Measurements from ENCODE around the gene NINL. TPM values are rescaled to one million over a fixed set of nuclear protein-coding genes. Genes with fewer than 3 reads are reported as not detected.

NINL gene
- total RNA-seq, 2 experiments from 2014 or later = 2.1 to 2.2 TPM

GRCh38 chr20:25499855-25500434 is 85.4 kb downstream of the NINL start:
- Mint-ChIP-seq H3K9me3 (ENCODE audit: insufficient read depth) (no peaks in the 10 kb centered on the region), H3K4me3 (no peak overlapping the region)

DNA sequence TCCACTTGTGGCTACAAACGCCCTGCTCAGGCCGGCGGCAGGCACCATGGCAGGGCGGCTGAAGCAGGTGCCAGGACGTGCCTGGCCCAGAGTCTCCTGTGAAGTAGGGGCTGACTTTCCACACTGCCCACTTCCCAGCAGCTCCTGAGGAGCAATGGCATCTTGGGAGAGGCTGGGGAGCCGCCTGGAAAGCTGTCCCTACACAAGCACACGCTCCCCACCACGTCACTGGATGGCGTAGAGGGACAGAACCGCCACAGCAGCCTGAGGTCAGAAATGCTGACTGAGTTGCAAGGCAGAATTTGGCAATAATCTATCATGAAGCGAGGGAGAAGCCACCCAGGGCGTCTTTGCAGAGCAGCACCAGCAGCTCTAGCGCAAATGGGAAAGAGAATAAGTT is 86.3 kb downstream of the NINL start:
- DNase-seq (no peak), ATAC-seq (no peak)
- ChIA-PET CTCF (no interaction called here), POLR2A (no interaction called here)
- Mint-ChIP-seq H3K36me3 (ENCODE audit: low read depth) (no peaks in the 10 kb centered on the region), H3K27ac (no peak overlapping the region), H3K4me3 (no peak overlapping the region), H3K4me1 (ENCODE audit: low read depth) (no peaks in the 10 kb centered on the region), H3K9me3 (ENCODE audit: insufficient read depth) (no peaks in the 10 kb centered on the region), H3K27me3 (ENCODE audit: low read depth) (no peaks in the 10 kb centered on the region)

More at GRCh38 chr20:25499855-25500434, 85.4 kb downstream of the NINL start:
- no peak overlapping the region for H3K27ac Mint-ChIP-seq
- H3K4me1 Mint-ChIP-seq (ENCODE audit: low read depth) = no peaks in the 10 kb centered on the region
- H3K36me3 Mint-ChIP-seq (ENCODE audit: low read depth) = no peaks in the 10 kb centered on the region
- DNase-seq (no peak), ATAC-seq (no peak)
- ChIA-PET POLR2A (no interaction called here), CTCF (no interaction called here)
- H3K27me3 Mint-ChIP-seq (ENCODE audit: low read depth) = no peaks in the 10 kb centered on the region

DNA sequence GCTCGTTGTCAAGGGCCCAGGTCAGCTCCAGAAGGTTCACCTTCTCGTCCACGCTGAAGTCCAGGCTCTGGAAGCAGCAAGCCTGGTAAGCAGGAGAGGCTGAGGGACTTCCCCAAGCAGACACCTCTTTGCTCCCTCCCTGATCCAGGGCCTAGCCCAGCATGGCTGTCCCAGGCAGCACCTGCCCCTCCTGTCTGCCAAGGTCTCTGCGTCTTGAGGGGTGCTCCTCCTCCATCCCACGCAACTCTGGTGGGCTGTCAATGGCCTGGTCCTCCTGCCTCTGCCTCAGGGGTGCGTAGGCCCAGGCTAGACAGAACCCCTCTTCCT is 87.1 kb downstream of the NINL start:
- no peak for ATAC-seq
- Mint-ChIP-seq H3K27me3 (ENCODE audit: low read depth) (no peaks in the 10 kb centered on the region), H3K4me1 (ENCODE audit: low read depth) (no peaks in the 10 kb centered on the region), H3K36me3 (ENCODE audit: low read depth) (no peaks in the 10 kb centered on the region), H3K9me3 (ENCODE audit: insufficient read depth) (no peaks in the 10 kb centered on the region), H3K4me3 (no peak overlapping the region), H3K27ac (no peak overlapping the region)
- POLR2A ChIA-PET = no interaction called here
- CTCF ChIA-PET = no interaction called here
- no peak for DNase-seq

DNA sequence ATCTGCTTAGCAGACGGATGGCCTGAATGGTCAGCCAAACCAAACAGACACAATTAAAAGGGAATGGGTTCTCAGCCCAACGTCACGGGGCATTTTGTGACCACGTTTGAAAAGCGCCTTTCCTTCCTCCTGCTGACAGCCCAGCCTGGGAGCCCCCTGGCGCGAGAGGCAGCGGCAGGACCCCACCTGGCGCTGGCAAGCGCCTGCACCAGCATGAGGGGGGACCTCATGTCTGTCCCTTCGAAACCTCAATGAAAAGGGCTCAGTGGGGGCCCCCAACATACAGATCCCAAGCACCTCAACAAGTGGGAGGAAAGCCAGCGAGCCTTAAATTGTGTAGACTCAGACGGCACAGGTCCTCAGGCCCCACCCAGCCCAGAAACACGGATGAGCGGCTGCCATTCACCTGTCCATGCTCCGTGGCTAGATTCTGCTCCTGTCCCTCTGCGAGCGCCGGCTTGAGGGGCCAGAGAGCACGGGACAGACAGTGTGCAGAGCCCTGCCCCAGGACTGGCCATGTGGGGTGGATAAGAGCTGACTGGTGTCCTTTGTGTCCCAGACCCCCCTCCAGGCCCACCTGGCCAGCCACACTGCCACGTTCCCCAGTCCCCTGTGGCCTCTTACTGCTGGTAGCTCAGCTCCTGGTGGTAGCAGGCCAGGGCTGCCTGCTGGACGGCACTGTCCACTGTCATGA is 87.6 kb downstream of the NINL start:
- Mint-ChIP-seq H3K27ac (no peak overlapping the region), H3K9me3 (ENCODE audit: insufficient read depth) (no peaks in the 10 kb centered on the region), H3K4me1 (ENCODE audit: low read depth) (no peaks in the 10 kb centered on the region), H3K36me3 (ENCODE audit: low read depth) (no peaks in the 10 kb centered on the region), H3K4me3 (no peak overlapping the region), H3K27me3 (ENCODE audit: low read depth) (no peaks in the 10 kb centered on the region)
- CTCF ChIA-PET = no interaction called here
- POLR2A ChIA-PET = no interaction called here
- ATAC-seq (no peak), DNase-seq (no peak)

GRCh38 chr20:25496968-25497401 is 88.3 kb downstream of the NINL start:
- Mint-ChIP-seq H3K27ac (no peak overlapping the region), H3K4me3 (no peak overlapping the region), H3K36me3 (ENCODE audit: low read depth) (no peaks in the 10 kb centered on the region), H3K4me1 (ENCODE audit: low read depth) (no peaks in the 10 kb centered on the region), H3K9me3 (ENCODE audit: insufficient read depth) (no peaks in the 10 kb centered on the region), H3K27me3 (ENCODE audit: low read depth) (no peaks in the 10 kb centered on the region)
- POLR2A ChIA-PET = no interaction called here
- CTCF ChIA-PET = no interaction called here
- no peak for ATAC-seq
- no peak for DNase-seq

DNA sequence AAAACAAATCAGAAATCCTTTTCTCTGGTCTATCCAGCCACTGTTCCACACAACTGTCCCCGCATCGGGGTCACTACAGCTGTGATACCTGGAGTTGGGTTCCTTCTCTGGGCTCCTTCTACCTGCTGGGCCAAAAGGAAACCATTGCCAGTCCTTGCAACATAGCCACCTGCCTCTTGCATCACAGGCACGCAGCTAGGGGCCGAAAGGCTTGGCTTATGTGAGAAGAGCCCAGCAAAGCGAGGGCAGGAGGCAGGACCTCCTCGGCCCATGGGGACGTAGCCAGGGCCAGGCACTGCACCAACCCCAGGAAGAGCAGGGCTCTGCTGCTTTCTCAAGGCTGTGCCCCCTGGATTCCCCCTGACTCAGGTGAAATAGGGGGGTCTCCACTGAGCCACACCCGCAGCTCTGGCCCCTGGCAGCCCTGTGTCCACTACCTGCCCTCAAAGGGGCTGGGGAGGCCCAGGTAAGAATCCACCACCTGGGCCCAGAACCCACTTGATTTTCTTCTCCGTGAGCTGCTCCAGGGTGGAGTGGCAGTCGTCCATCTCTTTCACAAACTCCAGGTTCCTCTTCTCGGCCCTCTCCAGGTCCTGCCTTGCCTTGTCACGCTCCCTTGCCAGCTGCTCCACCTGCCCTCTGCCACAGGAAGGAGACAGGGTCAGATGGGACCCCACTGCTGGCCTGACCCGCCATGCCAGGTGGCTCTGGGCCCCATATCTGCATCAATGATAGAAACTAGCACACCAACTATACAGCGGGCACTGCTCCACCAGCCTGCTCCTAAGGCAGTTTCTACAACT is 89.0 kb downstream of the NINL start:
- H3K4me3 Mint-ChIP-seq = no peak overlapping the region
- H3K9me3 Mint-ChIP-seq (ENCODE audit: insufficient read depth) = no peaks in the 10 kb centered on the region
- POLR2A ChIA-PET = no interaction called here
- no peaks in the 10 kb centered on the region for H3K36me3 Mint-ChIP-seq (ENCODE audit: low read depth)
- ATAC-seq = no peak
- H3K27me3 Mint-ChIP-seq (ENCODE audit: low read depth) = no peaks in the 10 kb centered on the region
- H3K27ac Mint-ChIP-seq = no peak overlapping the region
- no peak for DNase-seq
- no peaks in the 10 kb centered on the region for H3K4me1 Mint-ChIP-seq (ENCODE audit: low read depth)
- CTCF ChIA-PET = no interaction called here

GRCh38 chr20:25495189-25495824 is 90.0 kb downstream of the NINL start:
- Mint-ChIP-seq H3K36me3 (ENCODE audit: low read depth) (no peaks in the 10 kb centered on the region), H3K9me3 (ENCODE audit: insufficient read depth) (no peaks in the 10 kb centered on the region), H3K4me3 (no peak overlapping the region), H3K27ac (no peak overlapping the region), H3K27me3 (ENCODE audit: low read depth) (no peaks in the 10 kb centered on the region), H3K4me1 (ENCODE audit: low read depth) (no peaks in the 10 kb centered on the region)
- DNase-seq = no peak
- ChIA-PET CTCF (no interaction called here), POLR2A (no interaction called here)
- ATAC-seq = no peak

GRCh38 chr20:25494506-25495188 is 90.7 kb downstream of the NINL start:
- H3K4me1 Mint-ChIP-seq (ENCODE audit: low read depth) = no peaks in the 10 kb centered on the region
- ATAC-seq (no peak), DNase-seq (no peak)
- POLR2A ChIA-PET = no interaction called here
- H3K27ac Mint-ChIP-seq = no peak overlapping the region
- H3K9me3 Mint-ChIP-seq (ENCODE audit: insufficient read depth) = no peaks in the 10 kb centered on the region
- CTCF ChIA-PET = no interaction called here
- H3K4me3 Mint-ChIP-seq = no peak overlapping the region
- H3K27me3 Mint-ChIP-seq (ENCODE audit: low read depth) = no peaks in the 10 kb centered on the region
- no peaks in the 10 kb centered on the region for H3K36me3 Mint-ChIP-seq (ENCODE audit: low read depth)

DNA sequence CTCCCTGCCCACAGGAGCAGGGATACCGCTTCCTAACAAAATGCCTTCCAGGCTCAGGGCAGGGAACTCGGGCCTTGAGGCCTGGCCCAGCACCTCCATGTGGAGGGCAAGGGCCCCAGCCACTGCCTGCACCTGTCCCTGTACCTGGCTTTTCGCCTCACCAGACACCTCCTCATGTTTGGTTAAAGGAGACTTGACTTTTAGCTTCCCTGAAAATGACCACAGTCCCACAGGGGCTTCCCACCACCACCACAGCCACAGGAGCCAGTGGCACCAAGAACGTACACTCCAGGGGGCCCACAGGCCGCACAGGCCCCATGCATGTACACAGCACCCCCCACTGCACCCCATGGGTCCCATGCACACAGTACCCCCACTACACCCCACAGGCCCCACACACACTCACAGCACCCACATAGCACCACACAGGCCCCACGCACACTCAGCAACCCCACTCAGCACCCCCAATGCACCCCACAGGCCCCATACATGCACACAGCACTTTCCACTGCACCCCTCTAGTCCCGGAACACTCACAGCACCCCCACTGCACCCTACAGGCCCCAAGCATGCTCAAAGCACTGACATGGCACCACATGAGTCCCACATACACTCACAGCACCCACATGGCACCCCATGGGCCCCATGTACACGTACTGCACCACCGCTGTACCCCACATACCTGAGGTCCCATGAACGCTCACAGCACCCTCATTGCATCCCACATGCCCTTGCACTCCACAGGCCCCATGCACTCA is 91.4 kb downstream of the NINL start:
- no peak overlapping the region for H3K4me3 Mint-ChIP-seq

DNA sequence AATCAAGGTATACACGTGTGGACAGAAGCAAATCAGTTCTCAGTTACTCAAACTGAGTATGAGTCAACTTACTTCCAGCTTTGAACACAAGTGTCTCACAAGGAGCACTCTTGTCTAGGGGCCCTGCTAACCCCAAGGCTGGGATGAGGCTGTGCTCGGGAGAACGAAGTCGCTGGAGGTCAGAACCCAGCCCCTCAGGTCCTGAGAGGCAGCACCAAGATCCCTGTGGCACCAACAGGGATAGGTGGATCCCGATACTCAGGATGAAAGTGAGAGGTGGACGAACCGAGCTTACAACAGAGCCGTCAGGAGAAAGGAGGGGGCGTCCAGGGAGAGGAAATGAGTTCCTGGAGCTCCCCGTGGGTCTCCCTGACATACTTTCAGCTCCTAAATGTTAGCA is 92.2 kb downstream of the NINL start:
- DNase-seq (no peak), ATAC-seq (no peak)
- Mint-ChIP-seq H3K4me3 (no peak overlapping the region), H3K27me3 (ENCODE audit: low read depth) (no peaks in the 10 kb centered on the region), H3K27ac (no peak overlapping the region), H3K36me3 (ENCODE audit: low read depth) (no peaks in the 10 kb centered on the region), H3K4me1 (ENCODE audit: low read depth) (no peaks in the 10 kb centered on the region), H3K9me3 (ENCODE audit: insufficient read depth) (no peaks in the 10 kb centered on the region)
- ChIA-PET POLR2A (no interaction called here), CTCF (no interaction called here)

More for the DNA sequence above, 91.4 kb downstream of the NINL start:
- no peaks in the 10 kb centered on the region for H3K9me3 Mint-ChIP-seq (ENCODE audit: insufficient read depth)
- DNase-seq (no peak), ATAC-seq (no peak)
- POLR2A ChIA-PET = no interaction called here
- CTCF ChIA-PET = no interaction called here
- no peaks in the 10 kb centered on the region for H3K4me1 Mint-ChIP-seq (ENCODE audit: low read depth)
- H3K27ac Mint-ChIP-seq = no peak overlapping the region
- no peaks in the 10 kb centered on the region for H3K27me3 Mint-ChIP-seq (ENCODE audit: low read depth)
- H3K36me3 Mint-ChIP-seq (ENCODE audit: low read depth) = no peaks in the 10 kb centered on the region

DNA sequence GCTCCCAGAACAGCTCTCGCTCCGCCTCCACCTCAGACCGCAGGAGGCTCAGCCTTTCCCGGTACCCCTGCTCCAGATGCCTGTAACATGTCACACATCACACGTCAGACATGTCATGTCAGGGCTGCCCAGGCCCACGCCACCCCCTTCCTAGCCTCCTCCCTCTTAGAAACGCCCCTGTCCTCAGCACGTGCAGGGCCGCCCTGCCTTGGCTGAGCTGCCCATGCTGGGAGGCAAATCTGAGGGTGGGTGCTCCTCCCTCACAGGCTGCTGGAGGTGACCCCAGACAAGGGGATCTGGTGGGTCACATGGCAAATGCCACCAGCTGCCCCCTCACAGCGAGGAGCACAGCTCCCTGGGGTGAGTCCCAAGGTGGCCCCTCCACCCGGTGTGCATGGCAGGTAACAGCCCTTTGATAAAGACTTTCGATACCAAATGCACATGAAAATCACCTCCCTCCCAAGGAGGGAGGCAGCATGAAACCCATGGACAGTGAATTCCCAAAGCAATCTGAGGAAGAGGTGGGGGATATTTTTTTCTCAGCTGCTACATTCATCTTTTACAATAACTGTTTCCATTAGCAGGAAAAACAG is 93.8 kb downstream of the NINL start:
- POLR2A ChIA-PET = no interaction called here
- no peak overlapping the region for H3K27ac Mint-ChIP-seq
- no peaks in the 10 kb centered on the region for H3K9me3 Mint-ChIP-seq (ENCODE audit: insufficient read depth)

More for the DNA sequence above, 93.8 kb downstream of the NINL start:
- CTCF ChIA-PET = no interaction called here
- Mint-ChIP-seq H3K4me3 (no peak overlapping the region), H3K4me1 (ENCODE audit: low read depth) (peaks cover 2% of the 10 kb centered on the region), H3K36me3 (ENCODE audit: low read depth) (no peaks in the 10 kb centered on the region), H3K27me3 (ENCODE audit: low read depth) (no peaks in the 10 kb centered on the region)
- DNase-seq (no peak), ATAC-seq (no peak)
